ENCODE results near the gene TSKU. TPM values are rescaled to one million over a fixed set of nuclear protein-coding genes. Genes with fewer than 3 reads are reported as not detected.
"Not testable (repeated sequence)": the region's sequence is repeated elsewhere in the genome, so short reads cannot be mapped to it uniquely, and the experiment has no call there.

Gene TSKU
- 11.1 TPM for total RNA-seq
- long read RNA-seq, transcript TSKU-201 (2 exons, 2,712 nt) = major isoform, 15 of 30 reads
- long read RNA-seq, partial matches to known transcripts = 0 of 30 reads
- long read RNA-seq, other reads (novel, unspliced or antisense) = 15 of 30 reads

- intact Hi-C loops (cut with micrococcal nuclease) = no loop called here
- DNase-seq = peak; percentile 67
- ATAC-seq = peak; percentile 47
These were observed at the start of gene TSKU for GRCh38 chr11:76783294-76783895. TSS of gene TSKU (plus strand) at chr11:76783356. CDS start at chr11:76795617, 12,261 bp downstream.

- DNase-seq = not testable (repeated sequence)
- peak; percentile 70 for ATAC-seq
- intact Hi-C loops (cut with micrococcal nuclease) = loop anchor here (2.0 to 5.0 kb wide), 2 partner anchors 65 to 183 kb away; no protein-coding TSS in a partner anchor
These were observed 49.2 kb upstream of the TSKU start for GRCh38 chr11:76733906-76734305.

GRCh38 chr11:76734456-76735420 is 48.4 kb upstream of the TSKU start:
- intact Hi-C loops (cut with micrococcal nuclease) = loop anchor here (2.0 to 5.0 kb wide), 2 partner anchors 64 to 183 kb away; no protein-coding TSS in a partner anchor
- DNase-seq (no peak), ATAC-seq (no peak)

GRCh38 chr11:76735841-76736240 is 47.3 kb upstream of the TSKU start:
- no peak for ATAC-seq
- intact Hi-C loops (cut with micrococcal nuclease) = loop anchor here (2.0 kb wide), 1 partner anchor 63 kb away; no protein-coding TSS in a partner anchor
- DNase-seq = no peak

GRCh38 chr11:76736266-76736665 is 46.9 kb upstream of the TSKU start:
- intact Hi-C loops (cut with micrococcal nuclease) = no loop called here
- no peak for DNase-seq
- no peak for ATAC-seq

GRCh38 chr11:76736773-76737495 is 46.2 kb upstream of the TSKU start:
- intact Hi-C loops (cut with micrococcal nuclease) = no loop called here
- no peak for DNase-seq
- ATAC-seq = no peak

GRCh38 chr11:76738618-76739240 is 44.4 kb upstream of the TSKU start:
- intact Hi-C loops (cut with micrococcal nuclease) = no loop called here
- DNase-seq = peak; percentile 71

GRCh38 chr11:76739798-76740197 is 43.4 kb upstream of the TSKU start:
- no peak for DNase-seq
- intact Hi-C loops (cut with micrococcal nuclease) = no loop called here
- ATAC-seq = no peak

More at GRCh38 chr11:76738618-76739240, 44.4 kb upstream of the TSKU start:
- ATAC-seq = peak; percentile 80

- intact Hi-C loops (cut with micrococcal nuclease) = no loop called here
- DNase-seq (no peak), ATAC-seq (no peak)
These were observed 42.4 kb upstream of the TSKU start for GRCh38 chr11:76740772-76741171.

GRCh38 chr11:76742902-76743301 is 40.3 kb upstream of the TSKU start:
- no peak for DNase-seq
- ATAC-seq = no peak
- intact Hi-C loops (cut with micrococcal nuclease) = no loop called here

- ATAC-seq (peak; percentile 47), DNase-seq (no peak)
- intact Hi-C loops (cut with micrococcal nuclease) = no loop called here
These were observed 38.7 kb upstream of the TSKU start for GRCh38 chr11:76744186-76745043.

GRCh38 chr11:76745044-76745376 is 38.1 kb upstream of the TSKU start:
- DNase-seq (no peak), ATAC-seq (peak; percentile 15)
- intact Hi-C loops (cut with micrococcal nuclease) = no loop called here

GRCh38 chr11:76745561-76746207 is 37.5 kb upstream of the TSKU start:
- ATAC-seq (peak; percentile 88), DNase-seq (no peak)
- intact Hi-C loops (cut with micrococcal nuclease) = no loop called here

GRCh38 chr11:76747153-76747914 is 35.8 kb upstream of the TSKU start:
- intact Hi-C loops (cut with micrococcal nuclease) = no loop called here
- DNase-seq (no peak), ATAC-seq (no peak)

GRCh38 chr11:76747915-76748860 is 35.0 kb upstream of the TSKU start:
- intact Hi-C loops (cut with micrococcal nuclease) = no loop called here
- DNase-seq (no peak), ATAC-seq (no peak)

GRCh38 chr11:76748948-76749347 is 34.2 kb upstream of the TSKU start:
- intact Hi-C loops (cut with micrococcal nuclease) = no loop called here
- no peak for DNase-seq
- no peak for ATAC-seq

All from left ventricle myocardium superior (tissue), 1 donor.